Caco-2 (cell line): Measurements from ENCODE around the gene NAALADL2. TPM values are rescaled to one million over a fixed set of nuclear protein-coding genes. Genes with fewer than 3 reads are reported as not detected.

Experiments
- BruUV-seq: library from RNA; stranded (reverse); fragments of 400-500 nt; replicated peaks from 2 replicates; lab custom pipeline; 2021; lab: Mats Ljungman, UMichigan
- CTCF ChIA-PET: fragments of 300-600 bp; sonication (Branson Sonifier 250); formaldehyde crosslinking; loops from one replicate; lab custom pipeline; 2022; ENCODE audit warnings: antibody characterized with exemption; lab: Charles Lee
- POLR2A ChIA-PET: fragments of 300-600 bp; sonication (Branson Sonifier 250); formaldehyde crosslinking; loops from one replicate; lab custom pipeline; 2022; ENCODE audit warnings: antibody characterized with exemption; lab: Charles Lee
- DNase-seq, 2 experiments: peaks; one replicate each; pipeline versions ENCODE4 v3.0.0 to v3.0.0-alpha.2; 2020 to 2022
- H3K27me3 ChIP-seq: replicated peaks from 2 replicates; pipeline ENCODE4 v1.6.0; 2011; ENCODE audit warnings: low read length; ENCODE audit not compliant: control insufficient read depth, insufficient read depth
- H3K36me3 ChIP-seq: 2 replicates; pipeline ENCODE4 v1.5.1; 2011; ENCODE audit warnings: low read length; ENCODE audit not compliant: control insufficient read depth, insufficient read depth
- H3K4me1 ChIP-seq: fragments of 250-450 bp; sonication (Bioruptor Pico); 2 replicates; pipeline ENCODE4 v1.5.1; 2020; ENCODE audit warnings: mild to moderate bottlenecking
- H3K4me3 ChIP-seq: 2 replicates; pipeline ENCODE4 v1.5.1; 2011; ENCODE audit warnings: low read depth, mild to moderate bottlenecking, control low read depth, low read length
- H3K9me3 ChIP-seq: fragments of 250-450 bp; sonication (Bioruptor Pico); 2 replicates; pipeline ENCODE4 v1.5.1; 2020; ENCODE audit warnings: mild to moderate bottlenecking, moderate library complexity
- H3K27ac Mint-ChIP-seq: one replicate; pipeline ENCODE4 v1.8.0; 2022; ENCODE audit warnings: mixed read lengths; ENCODE audit not compliant: unreplicated experiment
- H3K27me3 Mint-ChIP-seq: one replicate; pipeline ENCODE4 v1.8.0; 2022; ENCODE audit warnings: mixed read lengths; ENCODE audit not compliant: insufficient read depth, unreplicated experiment
- H3K36me3 Mint-ChIP-seq: one replicate; pipeline ENCODE4 v1.8.0; 2022; ENCODE audit warnings: mild to moderate bottlenecking, mixed read lengths; ENCODE audit not compliant: insufficient read depth, unreplicated experiment
- H3K4me1 Mint-ChIP-seq: one replicate; pipeline ENCODE4 v1.8.0; 2022; ENCODE audit warnings: low read depth, mixed read lengths; ENCODE audit not compliant: unreplicated experiment
- H3K4me3 Mint-ChIP-seq: one replicate; pipeline ENCODE4 v1.8.0; 2022; ENCODE audit warnings: mild to moderate bottlenecking, moderate library complexity, mixed read lengths; ENCODE audit not compliant: unreplicated experiment
- H3K9me3 Mint-ChIP-seq: one replicate; pipeline ENCODE4 v1.8.0; 2022; ENCODE audit warnings: mixed read lengths; ENCODE audit not compliant: unreplicated experiment
- intact Hi-C: fragments of 100-400 bp; cut with micrococcal nuclease; formaldehyde crosslinking; loops from one replicate; pipeline ENCODE4 v1.10.0; 2022; ENCODE audit not compliant: unreplicated experiment
- total RNA-seq: library from RNA; stranded (reverse); gene quantifications from 2 replicates; pipeline ENCODE4 v1.2.3, GENCODE V29; 2022
- TF ChIP-seq, protein P1 (sequence below), 2 experiments: fragments of 200-600 bp in 1 of 2; IDR thresholded peaks; 1 replicate in 1 of 2; 2 replicates in 1 of 2; pipeline versions ENCODE4 v1.5.1 to v1.8.0; 2011 to 2022; ENCODE audit warnings: antibody characterized with exemption in 1 of 2, control low read depth in 1 of 2, inconsistent platforms in 1 of 2, low read depth in 1 of 2, low read length in 1 of 2, mild to moderate bottlenecking in 1 of 2, moderate library complexity in 1 of 2; ENCODE audit not compliant: insufficient read depth in 1 of 2, severe bottlenecking in 1 of 2, unreplicated experiment in 1 of 2

NAALADL2 gene
- total RNA-seq, 1 experiment from 2014 or later, result 4.4 TPM

DNA sequence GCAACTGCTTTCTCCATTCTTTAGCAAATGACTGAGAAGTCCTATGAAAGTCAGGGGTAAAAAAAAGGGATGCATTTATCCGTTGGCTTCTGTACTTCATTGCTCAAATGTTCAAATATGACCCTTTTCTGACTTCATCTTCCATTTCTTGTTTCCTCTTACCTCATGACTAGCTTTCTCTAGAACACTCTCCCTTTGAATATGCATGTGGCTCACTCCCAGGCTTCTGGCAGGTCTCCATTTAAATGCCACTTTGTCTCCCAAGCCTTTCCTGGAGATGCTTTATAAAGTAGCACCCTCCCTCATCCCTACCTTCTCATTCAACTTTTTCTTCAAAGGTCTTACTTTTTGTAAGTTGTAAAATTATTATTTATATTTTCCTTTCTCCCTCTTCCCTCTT lies 781.8 kb downstream of the NAALADL2 start:
- H3K4me1 Mint-ChIP-seq, result no peaks in the 10 kb centered on the region
- TF ChIP-seq, protein P1, sequence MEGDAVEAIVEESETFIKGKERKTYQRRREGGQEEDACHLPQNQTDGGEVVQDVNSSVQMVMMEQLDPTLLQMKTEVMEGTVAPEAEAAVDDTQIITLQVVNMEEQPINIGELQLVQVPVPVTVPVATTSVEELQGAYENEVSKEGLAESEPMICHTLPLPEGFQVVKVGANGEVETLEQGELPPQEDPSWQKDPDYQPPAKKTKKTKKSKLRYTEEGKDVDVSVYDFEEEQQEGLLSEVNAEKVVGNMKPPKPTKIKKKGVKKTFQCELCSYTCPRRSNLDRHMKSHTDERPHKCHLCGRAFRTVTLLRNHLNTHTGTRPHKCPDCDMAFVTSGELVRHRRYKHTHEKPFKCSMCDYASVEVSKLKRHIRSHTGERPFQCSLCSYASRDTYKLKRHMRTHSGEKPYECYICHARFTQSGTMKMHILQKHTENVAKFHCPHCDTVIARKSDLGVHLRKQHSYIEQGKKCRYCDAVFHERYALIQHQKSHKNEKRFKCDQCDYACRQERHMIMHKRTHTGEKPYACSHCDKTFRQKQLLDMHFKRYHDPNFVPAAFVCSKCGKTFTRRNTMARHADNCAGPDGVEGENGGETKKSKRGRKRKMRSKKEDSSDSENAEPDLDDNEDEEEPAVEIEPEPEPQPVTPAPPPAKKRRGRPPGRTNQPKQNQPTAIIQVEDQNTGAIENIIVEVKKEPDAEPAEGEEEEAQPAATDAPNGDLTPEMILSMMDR (IDR thresholded peaks at IDR 0.05; ENCODE audit: insufficient read depth in 1 of 2, low read depth in 1 of 2, low read length in 1 of 2, severe bottlenecking in 1 of 2, unreplicated experiment in 1 of 2), result no peak
- intact Hi-C loops, result no loop called here

DNA sequence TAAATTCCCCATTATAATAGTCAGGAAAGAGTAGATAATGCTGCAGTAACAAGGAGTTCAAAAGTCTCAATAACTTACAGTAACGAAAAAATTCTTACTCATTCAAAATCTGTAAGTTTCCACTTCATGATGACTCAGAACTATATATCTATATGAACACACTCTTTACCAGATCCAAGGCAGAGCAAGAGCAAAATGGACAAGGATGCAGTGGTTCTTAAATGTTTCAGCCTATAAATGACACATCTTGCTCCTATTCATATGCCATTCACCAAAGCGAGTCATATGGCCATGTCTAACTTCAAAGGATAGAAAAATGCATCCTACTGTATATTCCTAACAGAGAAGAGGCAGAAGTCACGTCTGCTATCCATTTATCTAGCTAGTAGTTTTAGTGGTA lies 787.7 kb downstream of the NAALADL2 start:
- Histone ChIP-seq H3K36me3 (no peaks in the 10 kb centered on the region), H3K27me3 (no peaks in the 10 kb centered on the region), H3K4me1 (no peaks in the 10 kb centered on the region), H3K9me3 (no peaks in the 10 kb centered on the region), H3K4me3 (no peak overlapping the region)
- H3K4me1 Mint-ChIP-seq, result no peaks in the 10 kb centered on the region
- BruUV-seq, result no TSS peak
- no peaks in the 10 kb centered on the region for H3K36me3 Mint-ChIP-seq
- intact Hi-C loops, result no loop called here
- ChIA-PET POLR2A (no interaction called here), CTCF (no interaction called here)
- no peaks in the 10 kb centered on the region for H3K27me3 Mint-ChIP-seq
- H3K9me3 Mint-ChIP-seq, result no peaks in the 10 kb centered on the region
- TF ChIP-seq, protein P1 (IDR thresholded peaks at IDR 0.05; ENCODE audit: insufficient read depth in 1 of 2, low read depth in 1 of 2, low read length in 1 of 2, severe bottlenecking in 1 of 2, unreplicated experiment in 1 of 2), result no peak
- H3K4me3 Mint-ChIP-seq, result no peak overlapping the region
- H3K27ac Mint-ChIP-seq, result no peak overlapping the region
- DNase-seq, result no peak

More for the DNA sequence above, 781.8 kb downstream of the NAALADL2 start:
- Histone ChIP-seq H3K36me3 (no peaks in the 10 kb centered on the region), H3K9me3 (no peaks in the 10 kb centered on the region), H3K4me1 (no peaks in the 10 kb centered on the region), H3K4me3 (no peak overlapping the region), H3K27me3 (no peaks in the 10 kb centered on the region)
- Mint-ChIP-seq H3K4me3 (no peak overlapping the region), H3K27ac (no peak overlapping the region), H3K27me3 (no peaks in the 10 kb centered on the region), H3K36me3 (no peaks in the 10 kb centered on the region), H3K9me3 (no peaks in the 10 kb centered on the region)
- BruUV-seq, result no TSS peak
- DNase-seq, result no peak
- POLR2A ChIA-PET, result no interaction called here
- CTCF ChIA-PET, result no interaction called here

DNA sequence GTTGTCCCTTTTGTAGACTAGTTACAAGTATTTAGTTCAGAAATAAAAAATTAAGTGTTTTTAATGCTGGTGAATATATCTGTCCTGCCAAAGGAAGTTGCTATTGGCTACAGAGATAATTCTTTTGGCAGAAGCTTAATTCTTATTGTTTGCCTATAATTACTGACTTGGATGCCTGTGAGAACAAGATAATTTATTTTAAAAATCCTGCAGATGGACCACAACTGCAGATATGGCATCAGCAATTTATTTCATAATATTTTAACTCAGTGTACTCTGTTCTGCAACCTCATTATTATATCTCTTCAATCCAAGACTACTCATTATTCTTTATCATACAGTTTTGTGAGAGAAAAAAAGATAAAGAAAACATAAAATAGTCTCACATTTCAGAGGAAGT lies 789.8 kb downstream of the NAALADL2 start:
- Mint-ChIP-seq H3K9me3 (no peaks in the 10 kb centered on the region), H3K36me3 (no peaks in the 10 kb centered on the region), H3K27ac (no peak overlapping the region), H3K27me3 (no peaks in the 10 kb centered on the region), H3K4me1 (no peaks in the 10 kb centered on the region), H3K4me3 (no peak overlapping the region)
- Histone ChIP-seq H3K9me3 (no peaks in the 10 kb centered on the region), H3K27me3 (no peaks in the 10 kb centered on the region), H3K4me1 (no peaks in the 10 kb centered on the region), H3K4me3 (no peak overlapping the region), H3K36me3 (no peaks in the 10 kb centered on the region)
- DNase-seq, result no peak
- ChIA-PET CTCF (no interaction called here), POLR2A (no interaction called here)
- TF ChIP-seq, protein P1 (IDR thresholded peaks at IDR 0.05; ENCODE audit: insufficient read depth in 1 of 2, low read depth in 1 of 2, low read length in 1 of 2, severe bottlenecking in 1 of 2, unreplicated experiment in 1 of 2), result no peak
- intact Hi-C loops, result no loop called here
- BruUV-seq, result no TSS peak
